ENCODE data around the gene GNGT2.

GNGT2 gene

GRCh38 chr17:49165143-49165542, 45.2 kb downstream of the GNGT2 start:
- FAIRE-seq = no peak

- FAIRE-seq = no peak
Observed at GRCh38 chr17:49162866-49163265, 47.5 kb downstream of the GNGT2 start.

DNA sequence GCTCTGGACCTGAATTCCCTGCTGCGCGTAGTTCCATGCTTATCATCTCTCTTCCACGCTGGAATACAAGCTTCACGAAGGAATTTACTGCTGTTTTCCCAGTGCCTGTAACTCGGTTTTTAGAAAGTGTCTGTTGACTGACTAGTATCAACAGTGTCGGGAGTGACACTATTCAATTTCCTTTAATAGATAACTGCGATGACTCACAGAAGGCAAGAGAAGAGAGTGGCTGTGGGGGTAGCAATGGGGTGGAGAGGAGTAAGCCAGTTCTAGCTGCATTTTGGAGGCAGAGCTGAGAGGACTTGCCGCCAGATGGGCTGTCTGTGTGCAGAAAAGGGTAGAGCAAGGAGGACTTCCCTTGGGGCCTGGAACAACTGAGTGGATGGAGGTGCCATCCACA, 52.6 kb downstream of the GNGT2 start:
- no peak for FAIRE-seq

GRCh38 chr17:49156256-49156655, 54.1 kb downstream of the GNGT2 start:
- no peak for FAIRE-seq
